Epithelial cell of proximal tubule (primary cell): ENCODE data around the gene MARCHF10. TPM values are rescaled to one million over a fixed set of nuclear protein-coding genes. Genes with fewer than 3 reads are reported as not detected.

Experiments used
- DNase-seq: peaks from one replicate; pipeline ENCODE4 v3.0.0-alpha.2; 2011; ENCODE audit warnings: low read depth
- H3K4me3 ChIP-seq: 2 replicates; pipeline ENCODE4 v1.5.1; 2011; ENCODE audit warnings: low read depth, mild to moderate bottlenecking, low read length
- CTCF ChIP-seq: conservative IDR thresholded peaks from 2 replicates; pipeline ENCODE4 v1.5.1; 2012; ENCODE audit warnings: low read depth, mild to moderate bottlenecking, low read length
- total RNA-seq: library from RNA; depleted of rRNA; stranded (reverse); fragments of >200 nt; gene quantifications from 2 replicates; pipeline ENCODE4 v1.2.3, GENCODE V29; 2015

MARCHF10 gene
- total RNA-seq, 1 donor from 2014 or later: 4.8 TPM

GRCh38 chr17:62746941-62747340 lies 61.2 kb downstream of the MARCHF10 start:
- DNase-seq: no peak

GRCh38 chr17:62745806-62746205 lies 62.3 kb downstream of the MARCHF10 start:
- DNase-seq: no peak
- H3K4me3 ChIP-seq: no peak overlapping the region
- TF ChIP-seq CTCF: no peak

More at GRCh38 chr17:62746941-62747340, 61.2 kb downstream of the MARCHF10 start:
- H3K4me3 ChIP-seq: no peak overlapping the region
- no peak for TF ChIP-seq CTCF

- no peak for DNase-seq
- no peak for TF ChIP-seq CTCF
- no peak overlapping the region for H3K4me3 ChIP-seq
Measured at GRCh38 chr17:62744259-62744658, 63.9 kb downstream of the MARCHF10 start.

- DNase-seq: no peak
- TF ChIP-seq CTCF: no peak
- no peak overlapping the region for H3K4me3 ChIP-seq
Measured at GRCh38 chr17:62741290-62741689, 66.8 kb downstream of the MARCHF10 start.

DNA sequence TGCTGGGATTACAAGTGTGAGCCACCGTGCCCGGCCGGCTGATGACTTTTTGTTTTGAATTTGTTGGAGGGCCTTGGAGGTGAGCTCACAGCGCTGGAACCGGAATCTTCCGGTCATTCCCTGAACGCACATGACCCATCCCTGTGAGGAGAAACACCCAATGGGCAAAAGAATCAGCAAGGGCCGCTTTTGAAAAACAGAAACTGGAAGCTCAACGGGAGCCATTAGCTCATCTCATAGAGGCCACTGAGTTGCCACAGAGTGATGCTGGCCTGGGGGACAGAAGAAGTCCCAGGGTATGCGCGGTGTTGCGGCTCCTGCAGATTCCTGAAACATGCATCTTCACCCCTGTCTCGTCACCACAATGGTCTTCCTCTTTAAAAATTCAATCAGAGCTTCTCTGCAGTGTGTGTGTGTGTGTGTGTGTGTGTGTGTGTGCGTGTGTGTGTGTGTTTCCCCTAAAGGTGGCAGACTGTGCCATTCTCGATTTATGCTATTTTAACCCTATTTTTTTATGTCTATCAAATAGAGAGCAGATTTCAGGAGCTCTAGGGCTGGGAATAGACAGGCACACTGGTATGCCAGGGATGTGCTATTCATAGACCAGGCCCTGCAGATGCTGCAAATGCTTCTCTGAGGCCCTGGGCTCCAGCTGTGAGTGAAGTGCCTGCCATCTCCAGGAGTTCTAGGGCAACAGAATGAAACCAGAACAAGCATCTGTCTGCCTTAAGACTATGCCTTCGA lies 68.3 kb downstream of the MARCHF10 start:
- TF ChIP-seq CTCF: no peak
- no peak overlapping the region for H3K4me3 ChIP-seq
- DNase-seq: no peak

DNA sequence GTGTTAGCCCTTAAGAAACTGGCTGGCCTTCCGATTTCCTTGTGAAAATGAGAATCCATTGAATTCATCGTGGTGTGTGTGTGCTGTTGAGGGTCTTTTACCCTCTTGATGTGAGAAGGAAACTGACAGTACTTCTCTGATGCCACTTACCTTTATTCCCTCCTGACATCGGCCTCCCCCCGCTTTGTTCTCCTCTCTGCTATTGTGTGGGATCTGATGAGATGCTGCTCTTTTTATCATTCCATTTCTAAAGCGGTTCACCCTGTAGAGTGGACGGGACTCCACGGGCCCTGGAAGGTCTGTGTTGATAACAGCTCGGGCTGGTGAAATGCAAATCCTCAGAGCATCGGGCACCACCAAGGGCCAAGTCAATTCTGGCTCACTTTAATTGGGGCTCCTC lies 69.8 kb downstream of the MARCHF10 start:
- no peak for TF ChIP-seq CTCF
- DNase-seq: no peak
- no peak overlapping the region for H3K4me3 ChIP-seq

GRCh38 chr17:62737513-62737912 lies 70.6 kb downstream of the MARCHF10 start:
- no peak for TF ChIP-seq CTCF
- no peak overlapping the region for H3K4me3 ChIP-seq
- DNase-seq: no peak
